Skeletal muscle tissue (tissue), 4 donors: ENCODE measurements around the gene RASD2. TPM values are rescaled to one million over a fixed set of nuclear protein-coding genes. Genes with fewer than 3 reads are reported as not detected.
A peak's percentile ranks its signal among the peaks of the same experiment; 100 is the strongest.

Experiments
- H3K27ac ChIP-seq: one replicate; pipeline ENCODE4 v1.7.0; 2013; ENCODE audit warnings: mild to moderate bottlenecking, low read depth, low read length, inconsistent platforms
- H3K27me3 ChIP-seq, 3 donors: one replicate each; pipeline ENCODE4 v1.7.0; 2013; ENCODE audit warnings: low read length in 3 of 3; ENCODE audit not compliant: control insufficient read depth in 3 of 3, insufficient read depth in 3 of 3
- H3K36me3 ChIP-seq, 3 donors: one replicate each; pipeline ENCODE4 v1.7.0; 2013; ENCODE audit warnings: low read length in 3 of 3; ENCODE audit not compliant: control insufficient read depth in 3 of 3, insufficient read depth in 3 of 3
- H3K4me1 ChIP-seq, 3 donors: one replicate each; pipeline ENCODE4 v1.7.0; 2013; ENCODE audit warnings: low read length in 3 of 3, mild to moderate bottlenecking in 3 of 3; ENCODE audit not compliant: control insufficient read depth in 3 of 3, insufficient read depth in 3 of 3
- H3K4me3 ChIP-seq, 3 donors: one replicate each; pipeline ENCODE4 v1.7.0; 2013; ENCODE audit warnings: low read length in 3 of 3
- H3K9ac ChIP-seq, 3 donors: one replicate each; pipeline ENCODE4 v1.7.0; 2013; ENCODE audit warnings: low read length in 3 of 3, mild to moderate bottlenecking in 3 of 3, moderate library complexity in 2 of 3, low read depth in 1 of 3
- H3K9me3 ChIP-seq, 3 donors: one replicate each; pipeline ENCODE4 v1.7.0; 2013; ENCODE audit warnings: low read length in 3 of 3; ENCODE audit not compliant: control insufficient read depth in 3 of 3
- total RNA-seq: library from RNA; depleted of rRNA; stranded (reverse); fragments of >200 nt; gene quantifications from one replicate; pipeline ENCODE4 v1.2.3, GENCODE V29; 2014
- donor health status: Osteomylitis.

The RASD2 gene
- total RNA-seq, 1 donor from 2014 or later: 1.0 TPM

DNA sequence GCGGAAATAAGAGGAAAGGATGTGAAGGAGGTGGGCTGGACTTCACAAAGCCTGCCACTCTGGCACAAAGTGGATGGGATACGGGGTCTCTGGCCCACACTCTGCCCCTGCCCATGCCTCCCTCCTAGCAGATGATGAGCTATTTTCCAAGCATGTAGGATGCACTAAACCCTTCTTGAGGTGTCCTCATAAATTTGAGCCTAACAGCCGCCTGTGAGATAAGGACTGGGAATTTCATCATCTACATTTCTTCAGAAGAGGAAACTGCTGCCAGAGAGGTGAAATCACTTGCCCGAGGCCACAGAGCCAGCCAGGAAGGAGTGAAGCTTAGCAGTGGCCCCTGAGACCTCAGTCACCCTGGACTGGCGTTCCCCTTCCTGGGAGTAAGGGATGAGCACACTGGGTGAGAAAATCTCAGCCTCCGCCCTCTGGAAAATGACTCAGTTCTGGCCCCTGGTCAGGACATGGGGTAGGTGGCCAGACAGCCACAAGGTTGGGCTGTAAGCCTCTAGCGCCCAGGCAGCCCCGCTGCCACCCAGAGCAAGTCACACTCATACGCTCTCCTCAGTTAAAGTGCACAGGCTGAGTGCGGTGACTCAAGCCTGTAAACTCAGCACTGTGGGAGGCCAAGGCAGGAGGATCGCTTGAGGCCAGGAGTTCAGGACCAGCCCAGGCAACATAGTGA lies 48.6 kb downstream of the RASD2 start:
- peak overlapping the region; percentile 45 to 83 (median 60) for H3K9ac ChIP-seq
- H3K4me1 ChIP-seq: peaks cover 65 to 80% (median 73%) of the 10 kb centered on the region in 3 donors
- H3K27me3 ChIP-seq: no peaks in the 10 kb centered on the region
- no peaks in the 10 kb centered on the region for H3K9me3 ChIP-seq
- H3K4me3 ChIP-seq: no peak overlapping the region
- no peaks in the 10 kb centered on the region for H3K36me3 ChIP-seq
- peak overlapping the region; percentile 98 for H3K27ac ChIP-seq

GRCh38 chr22:35589756-35590093 lies 49.1 kb downstream of the RASD2 start:
- H3K9me3 ChIP-seq: no peaks in the 10 kb centered on the region
- H3K36me3 ChIP-seq: no peaks in the 10 kb centered on the region
- no peak overlapping the region for H3K4me3 ChIP-seq
- H3K27me3 ChIP-seq: no peaks in the 10 kb centered on the region
- H3K9ac ChIP-seq: peak overlapping the region; percentile 21 to 83 (median 60)
- peak overlapping the region; percentile 98 for H3K27ac ChIP-seq
- peaks cover 65 to 85% (median 78%) of the 10 kb centered on the region in 3 donors for H3K4me1 ChIP-seq

DNA sequence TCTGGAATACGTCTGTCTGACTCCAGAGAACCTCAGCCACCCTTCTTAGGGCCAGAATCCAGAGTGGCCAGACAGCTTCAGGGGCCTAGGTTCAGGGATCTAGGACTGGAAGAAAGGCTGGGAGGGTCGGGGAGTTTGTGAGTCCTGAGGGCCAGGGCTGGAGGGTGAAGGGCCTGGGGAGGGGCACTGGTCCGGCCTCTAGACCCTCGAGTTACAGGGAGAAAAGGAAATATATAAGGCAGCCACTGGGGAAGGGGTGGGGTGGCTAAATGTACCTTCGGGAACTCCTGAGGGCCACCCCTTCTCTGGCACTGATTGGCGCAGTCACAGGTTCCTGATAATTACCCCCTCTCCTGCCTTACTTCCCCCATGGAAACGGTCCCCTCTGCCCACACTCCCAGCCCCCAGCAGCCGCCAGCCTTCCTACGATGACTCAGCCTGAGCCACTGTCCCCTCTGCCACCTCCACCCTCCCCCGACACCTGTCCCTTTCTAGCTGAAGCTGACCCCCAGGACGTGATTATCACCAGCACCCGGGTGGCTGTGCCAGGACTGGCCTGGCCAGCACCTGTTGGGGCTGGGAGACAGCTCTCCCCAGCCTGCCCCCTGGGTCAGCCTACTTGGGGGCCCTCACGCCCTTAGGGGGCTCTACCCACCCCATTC lies 50.1 kb downstream of the RASD2 start:
- Histone ChIP-seq H3K4me3 (peak overlapping the region in 1 of 3 donors; percentile 33), H3K27me3 (no peaks in the 10 kb centered on the region), H3K9ac (peak overlapping the region; percentile 62 to 83 (median 72)), H3K4me1 (peaks cover 65 to 94% (median 82%) of the 10 kb centered on the region in 3 donors), H3K27ac (peak overlapping the region; percentile 98), H3K9me3 (no peaks in the 10 kb centered on the region), H3K36me3 (no peaks in the 10 kb centered on the region)

GRCh38 chr22:35591714-35592417 lies 51.2 kb downstream of the RASD2 start:
- Histone ChIP-seq H3K4me1 (peaks cover 73 to 95% (median 88%) of the 10 kb centered on the region in 3 donors), H3K4me3 (no peak overlapping the region), H3K27me3 (no peaks in the 10 kb centered on the region), H3K9me3 (no peaks in the 10 kb centered on the region), H3K36me3 (no peaks in the 10 kb centered on the region), H3K9ac (peak overlapping the region; percentile 54 to 83 (median 72)), H3K27ac (peak overlapping the region; percentile 98)

- no peaks in the 10 kb centered on the region for H3K27me3 ChIP-seq
- H3K36me3 ChIP-seq: no peaks in the 10 kb centered on the region
- no peak overlapping the region for H3K4me3 ChIP-seq
- H3K4me1 ChIP-seq: peaks cover 69 to 90% (median 84%) of the 10 kb centered on the region in 3 donors
- H3K27ac ChIP-seq: peak overlapping the region; percentile 98
- H3K9me3 ChIP-seq: no peaks in the 10 kb centered on the region
- peak overlapping the region; percentile 61 to 83 (median 72) for H3K9ac ChIP-seq
These were observed 51.9 kb downstream of the RASD2 start for GRCh38 chr22:35592418-35592967.

- peaks cover 68 to 90% (median 85%) of the 10 kb centered on the region in 3 donors for H3K4me1 ChIP-seq
- no peak overlapping the region for H3K4me3 ChIP-seq
- peak overlapping the region; percentile 61 to 83 (median 72) for H3K9ac ChIP-seq
- H3K36me3 ChIP-seq: no peaks in the 10 kb centered on the region
- no peaks in the 10 kb centered on the region for H3K9me3 ChIP-seq
- peak overlapping the region; percentile 98 for H3K27ac ChIP-seq
- no peaks in the 10 kb centered on the region for H3K27me3 ChIP-seq
These were observed 52.6 kb downstream of the RASD2 start for GRCh38 chr22:35593071-35593890.

- H3K4me3 ChIP-seq: peak overlapping the region in 1 of 3 donors; percentile 29
- peak overlapping the region; percentile 98 for H3K27ac ChIP-seq
- H3K27me3 ChIP-seq: no peaks in the 10 kb centered on the region
- peak overlapping the region; percentile 5 to 83 (median 29) for H3K9ac ChIP-seq
- H3K4me1 ChIP-seq: peaks cover 66 to 90% (median 83%) of the 10 kb centered on the region in 3 donors
- H3K36me3 ChIP-seq: no peaks in the 10 kb centered on the region
- no peaks in the 10 kb centered on the region for H3K9me3 ChIP-seq
These were observed 53.4 kb downstream of the RASD2 start for GRCh38 chr22:35593891-35594470.

GRCh38 chr22:35594686-35595085 lies 54.1 kb downstream of the RASD2 start:
- H3K36me3 ChIP-seq: no peaks in the 10 kb centered on the region
- no peaks in the 10 kb centered on the region for H3K27me3 ChIP-seq
- peak overlapping the region in 1 of 3 donors; percentile 3 for H3K4me3 ChIP-seq
- H3K27ac ChIP-seq: peak overlapping the region; percentile 13
- H3K9me3 ChIP-seq: no peaks in the 10 kb centered on the region
- H3K9ac ChIP-seq: peak overlapping the region in 1 of 3 donors; percentile 83
- peaks cover 59 to 90% (median 83%) of the 10 kb centered on the region in 3 donors for H3K4me1 ChIP-seq

DNA sequence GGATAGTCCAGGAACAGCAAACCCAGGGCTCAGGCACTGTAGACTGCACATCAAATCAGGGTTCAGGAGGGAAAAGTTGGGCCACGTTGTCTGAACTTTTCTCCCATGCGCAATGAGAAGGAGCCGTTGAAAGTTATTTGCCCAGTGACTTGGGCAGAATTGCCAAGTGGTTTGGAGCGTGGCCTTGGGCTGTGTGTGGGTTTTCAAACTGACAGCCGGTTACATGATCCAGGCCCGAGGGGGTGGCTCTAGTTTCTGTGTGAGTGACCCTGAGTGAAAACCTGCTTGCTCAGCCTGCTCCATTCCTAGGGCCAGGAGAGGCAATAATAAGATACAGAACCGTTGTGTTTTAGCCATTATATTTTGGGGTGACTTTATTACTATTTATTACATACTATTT lies 56.2 kb downstream of the RASD2 start:
- Histone ChIP-seq H3K4me3 (no peak overlapping the region), H3K9ac (peak overlapping the region in 1 of 3 donors; percentile 57), H3K4me1 (peaks cover 43 to 91% (median 71%) of the 10 kb centered on the region in 3 donors), H3K27me3 (no peaks in the 10 kb centered on the region), H3K27ac (peak overlapping the region; percentile 67), H3K36me3 (peaks cover 0 to 6% (median 0%) of the 10 kb centered on the region in 3 donors), H3K9me3 (no peaks in the 10 kb centered on the region)
